ENCODE measurements around the gene TMIE.

TMIE gene

DNA sequence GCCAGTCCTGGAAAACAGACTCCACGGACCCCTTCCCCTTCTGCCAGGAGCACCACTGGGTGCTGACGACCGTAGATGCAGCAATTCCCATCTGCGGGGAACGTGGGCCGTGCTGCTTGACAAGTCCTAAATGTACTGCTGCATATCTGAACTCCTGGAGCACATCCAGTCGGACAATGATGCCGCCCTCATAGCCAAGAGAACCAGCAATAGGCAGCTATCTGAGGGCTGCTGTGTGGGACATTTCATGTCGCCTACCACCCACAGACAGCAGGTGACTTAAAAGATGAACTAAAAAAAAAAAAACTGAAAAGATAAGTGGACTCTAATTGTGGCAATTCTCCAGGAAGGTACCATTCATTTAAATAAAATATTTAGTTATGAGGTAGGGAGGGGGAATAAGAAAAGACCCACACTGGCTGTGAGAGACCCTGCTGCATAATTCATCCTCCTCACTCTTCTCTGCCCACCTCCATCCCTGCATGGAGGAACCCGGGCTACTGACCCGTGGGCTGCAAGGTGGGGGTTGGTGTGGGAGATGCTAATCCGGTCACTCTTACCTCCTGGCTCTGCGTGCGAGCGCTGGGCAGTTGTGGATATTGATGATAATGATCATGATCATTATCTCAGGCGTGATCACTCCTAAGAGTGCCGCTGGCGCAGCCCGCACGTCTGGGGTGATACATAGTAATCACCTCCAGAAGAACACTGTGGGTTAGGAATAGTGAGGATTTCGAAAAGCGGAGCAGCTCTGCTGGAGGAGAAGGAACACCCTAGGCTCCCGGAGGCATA lies 36.0 kb upstream of the TMIE start:
- Histone ChIP-seq H3K4me2 (ENCODE audit: low read length, poor library complexity, severe bottlenecking) (no peak overlapping the region), H3K4me3 (ENCODE audit: insufficient read depth in 1 of 2, low read depth in 1 of 2, low read length in 2 of 2) (no peak overlapping the region), H3K79me1 (replicated peaks; ENCODE audit: low read length, poor library complexity, severe bottlenecking) (no peaks in the 10 kb centered on the region), H3K9me3 (ENCODE audit: control insufficient read depth, low read length) (no peaks in the 10 kb centered on the region), H2AK5ac (ENCODE audit: low read length, severe bottlenecking) (no peak overlapping the region), H3K27me3 (ENCODE audit: control insufficient read depth in 1 of 2, insufficient read depth in 1 of 2, low read length in 2 of 2) (peaks cover 13 to 40% of the 10 kb centered on the region in 2 experiments), H2BK15ac (ENCODE audit: low read depth, poor library complexity, severe bottlenecking) (no peak overlapping the region), H3K4me1 (ENCODE audit: control insufficient read depth, insufficient read depth, low read depth, low read length) (peaks cover 14% of the 10 kb centered on the region), H2BK5ac (ENCODE audit: low read depth, low read length, poor library complexity, severe bottlenecking) (no peak overlapping the region), H3K18ac (ENCODE audit: low read depth in 1 of 2, low read length in 2 of 2) (no peak overlapping the region), H3K23ac (ENCODE audit: low read length in 2 of 2) (no peak overlapping the region), H2BK12ac (ENCODE audit: low read length in 2 of 2) (no peak overlapping the region), H4K8ac (ENCODE audit: low read length) (no peak overlapping the region), H3K14ac (ENCODE audit: low read length in 2 of 2) (no peak overlapping the region), H3K27ac (ENCODE audit: low read length, poor library complexity, severe bottlenecking) (no peak overlapping the region), H3K9ac (ENCODE audit: low read length) (no peak overlapping the region), H3K36me3 (ENCODE audit: control insufficient read depth in 1 of 2, insufficient read depth in 2 of 2, low read depth in 1 of 2, low read length in 2 of 2) (no peaks in the 10 kb centered on the region), H3K4ac (ENCODE audit: low read depth in 1 of 2, low read length in 2 of 2) (no peak overlapping the region), H2AFZ (ENCODE audit: low read depth, low read length) (no peak overlapping the region), H2BK120ac (ENCODE audit: low read depth, low read length) (no peak overlapping the region), H4K91ac (ENCODE audit: low read length) (no peak overlapping the region)
- WGBS, result 72% methylated on average over 22 of the region's 23 CpGs
- no peak for DNase-seq

GRCh38 chr3:46665763-46666452 lies 35.3 kb upstream of the TMIE start:
- Histone ChIP-seq H3K4ac (ENCODE audit: low read depth in 1 of 2, low read length in 2 of 2) (no peak overlapping the region), H3K4me3 (ENCODE audit: insufficient read depth in 1 of 2, low read depth in 1 of 2, low read length in 2 of 2) (no peak overlapping the region), H3K4me1 (ENCODE audit: control insufficient read depth, insufficient read depth, low read depth, low read length) (peaks cover 8% of the 10 kb centered on the region), H3K27ac (ENCODE audit: low read length, poor library complexity, severe bottlenecking) (no peak overlapping the region), H3K79me1 (replicated peaks; ENCODE audit: low read length, poor library complexity, severe bottlenecking) (no peaks in the 10 kb centered on the region), H3K4me2 (ENCODE audit: low read length, poor library complexity, severe bottlenecking) (no peak overlapping the region), H2BK5ac (ENCODE audit: low read depth, low read length, poor library complexity, severe bottlenecking) (no peak overlapping the region), H3K18ac (ENCODE audit: low read depth in 1 of 2, low read length in 2 of 2) (no peak overlapping the region), H2AFZ (ENCODE audit: low read depth, low read length) (no peak overlapping the region), H3K9ac (ENCODE audit: low read length) (no peak overlapping the region), H2BK15ac (ENCODE audit: low read depth, poor library complexity, severe bottlenecking) (no peak overlapping the region), H2BK120ac (ENCODE audit: low read depth, low read length) (no peak overlapping the region), H3K27me3 (ENCODE audit: control insufficient read depth in 1 of 2, insufficient read depth in 1 of 2, low read length in 2 of 2) (peaks cover 13 to 38% of the 10 kb centered on the region in 2 experiments), H2BK12ac (ENCODE audit: low read length in 2 of 2) (no peak overlapping the region), H3K14ac (ENCODE audit: low read length in 2 of 2) (no peak overlapping the region), H3K9me3 (ENCODE audit: control insufficient read depth, low read length) (no peaks in the 10 kb centered on the region), H3K36me3 (ENCODE audit: control insufficient read depth in 1 of 2, insufficient read depth in 2 of 2, low read depth in 1 of 2, low read length in 2 of 2) (no peaks in the 10 kb centered on the region), H2AK5ac (ENCODE audit: low read length, severe bottlenecking) (no peak overlapping the region), H4K8ac (ENCODE audit: low read length) (no peak overlapping the region), H4K91ac (ENCODE audit: low read length) (no peak overlapping the region), H3K23ac (ENCODE audit: low read length in 2 of 2) (no peak overlapping the region)
- no peak for DNase-seq
- 78% methylated on average over 8 of the region's 9 CpGs for WGBS

GRCh38 chr3:46666453-46666845 lies 34.7 kb upstream of the TMIE start:
- Histone ChIP-seq H2BK12ac (ENCODE audit: low read length in 2 of 2) (no peak overlapping the region), H2BK5ac (ENCODE audit: low read depth, low read length, poor library complexity, severe bottlenecking) (no peak overlapping the region), H4K8ac (ENCODE audit: low read length) (no peak overlapping the region), H2BK120ac (ENCODE audit: low read depth, low read length) (no peak overlapping the region), H2AK5ac (ENCODE audit: low read length, severe bottlenecking) (no peak overlapping the region), H3K27me3 (ENCODE audit: control insufficient read depth in 1 of 2, insufficient read depth in 1 of 2, low read length in 2 of 2) (peaks cover 13 to 35% of the 10 kb centered on the region in 2 experiments), H2AFZ (ENCODE audit: low read depth, low read length) (no peak overlapping the region), H3K4me3 (ENCODE audit: insufficient read depth in 1 of 2, low read depth in 1 of 2, low read length in 2 of 2) (no peak overlapping the region), H3K79me1 (replicated peaks; ENCODE audit: low read length, poor library complexity, severe bottlenecking) (no peaks in the 10 kb centered on the region), H2BK15ac (ENCODE audit: low read depth, poor library complexity, severe bottlenecking) (no peak overlapping the region), H3K9ac (ENCODE audit: low read length) (no peak overlapping the region), H3K4me2 (ENCODE audit: low read length, poor library complexity, severe bottlenecking) (no peak overlapping the region), H3K9me3 (ENCODE audit: control insufficient read depth, low read length) (no peaks in the 10 kb centered on the region), H3K4me1 (ENCODE audit: control insufficient read depth, insufficient read depth, low read depth, low read length) (peaks cover 8% of the 10 kb centered on the region), H3K18ac (ENCODE audit: low read depth in 1 of 2, low read length in 2 of 2) (no peak overlapping the region), H3K23ac (ENCODE audit: low read length in 2 of 2) (no peak overlapping the region), H3K14ac (ENCODE audit: low read length in 2 of 2) (no peak overlapping the region), H3K4ac (ENCODE audit: low read depth in 1 of 2, low read length in 2 of 2) (no peak overlapping the region), H3K36me3 (ENCODE audit: control insufficient read depth in 1 of 2, insufficient read depth in 2 of 2, low read depth in 1 of 2, low read length in 2 of 2) (no peaks in the 10 kb centered on the region), H4K91ac (ENCODE audit: low read length) (no peak overlapping the region), H3K27ac (ENCODE audit: low read length, poor library complexity, severe bottlenecking) (no peak overlapping the region)
- 81% methylated on average over 7 of the region's 7 CpGs for WGBS
- DNase-seq, result no peak

DNA sequence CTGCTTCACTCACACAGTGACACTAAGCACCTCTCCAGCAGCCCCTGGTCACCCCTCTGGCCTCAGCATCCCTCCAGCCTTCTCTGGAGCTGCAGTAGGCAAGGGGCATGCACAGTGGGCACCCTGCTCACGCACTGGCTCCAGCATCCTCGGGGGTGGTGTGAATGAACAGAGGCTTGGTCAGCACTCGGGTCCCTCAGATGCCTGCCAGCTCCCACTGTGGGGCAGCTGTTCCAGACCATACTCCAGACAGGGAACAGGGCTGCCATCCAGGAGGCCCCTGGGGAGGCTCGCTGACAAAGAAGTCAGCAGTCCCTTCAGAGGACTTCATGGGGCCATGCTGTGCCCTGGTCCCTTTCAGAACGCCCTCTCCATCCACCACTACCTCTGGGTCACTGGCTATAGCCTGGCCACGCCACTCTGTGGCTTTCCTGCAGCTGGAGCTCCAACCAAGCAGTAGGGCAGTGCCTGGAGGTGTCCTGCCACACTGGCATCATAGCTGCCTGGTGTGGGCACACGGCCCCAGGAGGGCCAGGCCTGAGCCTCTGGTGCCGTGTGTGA lies 34.1 kb upstream of the TMIE start:
- H3K9ac ChIP-seq (ENCODE audit: low read length), result no peak overlapping the region
- no peaks in the 10 kb centered on the region for H3K36me3 ChIP-seq (ENCODE audit: control insufficient read depth in 1 of 2, insufficient read depth in 2 of 2, low read depth in 1 of 2, low read length in 2 of 2)
- no peak overlapping the region for H3K23ac ChIP-seq (ENCODE audit: low read length in 2 of 2)
- no peak overlapping the region for H4K91ac ChIP-seq (ENCODE audit: low read length)
- no peaks in the 10 kb centered on the region for H3K9me3 ChIP-seq (ENCODE audit: control insufficient read depth, low read length)
- H3K27me3 ChIP-seq (ENCODE audit: control insufficient read depth in 1 of 2, insufficient read depth in 1 of 2, low read length in 2 of 2), result peaks cover 13 to 32% of the 10 kb centered on the region in 2 experiments
- H3K14ac ChIP-seq (ENCODE audit: low read length in 2 of 2), result no peak overlapping the region
- H2BK15ac ChIP-seq (ENCODE audit: low read depth, poor library complexity, severe bottlenecking), result no peak overlapping the region
- no peak overlapping the region for H2AK5ac ChIP-seq (ENCODE audit: low read length, severe bottlenecking)
- no peak overlapping the region for H2AFZ ChIP-seq (ENCODE audit: low read depth, low read length)
- peaks cover 8% of the 10 kb centered on the region for H3K4me1 ChIP-seq (ENCODE audit: control insufficient read depth, insufficient read depth, low read depth, low read length)
- no peak for DNase-seq
- no peak overlapping the region for H2BK12ac ChIP-seq (ENCODE audit: low read length in 2 of 2)
- no peak overlapping the region for H4K8ac ChIP-seq (ENCODE audit: low read length)
- H3K4me3 ChIP-seq (ENCODE audit: insufficient read depth in 1 of 2, low read depth in 1 of 2, low read length in 2 of 2), result no peak overlapping the region
- H3K4me2 ChIP-seq (ENCODE audit: low read length, poor library complexity, severe bottlenecking), result no peak overlapping the region
- no peak overlapping the region for H2BK120ac ChIP-seq (ENCODE audit: low read depth, low read length)
- no peak overlapping the region for H3K18ac ChIP-seq (ENCODE audit: low read depth in 1 of 2, low read length in 2 of 2)
- no peak overlapping the region for H2BK5ac ChIP-seq (ENCODE audit: low read depth, low read length, poor library complexity, severe bottlenecking)
- no peak overlapping the region for H3K27ac ChIP-seq (ENCODE audit: low read length, poor library complexity, severe bottlenecking)
- H3K4ac ChIP-seq (ENCODE audit: low read depth in 1 of 2, low read length in 2 of 2), result no peak overlapping the region
- WGBS, result 88% methylated on average over 8 of the region's 8 CpGs
- H3K79me1 ChIP-seq (replicated peaks; ENCODE audit: low read length, poor library complexity, severe bottlenecking), result no peaks in the 10 kb centered on the region
